Gastroesophageal sphincter (tissue), 4 donors: ENCODE measurements around the gene ZNF326. TPM values are rescaled to one million over a fixed set of nuclear protein-coding genes. Genes with fewer than 3 reads are reported as not detected.

ENCODE experiments used
- ATAC-seq: fragments of 150-250 bp; one replicate; pipeline ENCODE4 v1.9.1; 2016; ENCODE audit warnings: mild to moderate bottlenecking, moderate library complexity
- H3K27ac ChIP-seq, 4 donors: fragments of 200-600 bp; sonication (generic) in 3 of 4; 1 replicate in 3 of 4; 2 replicates in 1 of 4; pipeline ENCODE4 v1.5.1; 2016 to 2019
- H3K27me3 ChIP-seq: fragments of 200-600 bp; sonication (generic); one replicate; pipeline ENCODE4 v1.5.1; 2019
- H3K36me3 ChIP-seq, 2 donors: fragments of 200-600 bp; sonication (generic); one replicate each; pipeline ENCODE4 v1.5.1; 2019; ENCODE audit warnings: control low read depth in 1 of 2
- H3K4me1 ChIP-seq, 3 donors: fragments of 200-600 bp; sonication (generic); 1 replicate in 2 of 3; 2 replicates in 1 of 3; pipeline ENCODE4 v1.5.1; 2016 to 2019; ENCODE audit warnings: control low read depth in 2 of 3
- H3K4me3 ChIP-seq, 2 donors: fragments of 200-600 bp; sonication (generic); one replicate each; pipeline ENCODE4 v1.5.1; 2019; ENCODE audit warnings: mild to moderate bottlenecking in 1 of 2, moderate library complexity in 1 of 2
- H3K9me3 ChIP-seq, 3 donors: fragments of 200-600 bp; sonication (generic); one replicate each; pipeline ENCODE4 v1.5.1; 2017 to 2019; ENCODE audit warnings: control low read depth in 2 of 3
- EP300 ChIP-seq: sonication (generic); formaldehyde crosslinking; IDR thresholded peaks from one replicate; pipeline ENCODE4 v1.6.1; 2017; ENCODE audit warnings: antibody characterized with exemption, mild to moderate bottlenecking
- POLR2A ChIP-seq, 2 donors: fragments of 450-650 bp; IDR thresholded peaks; one replicate each; pipeline ENCODE4 v1.6.1; 2017; ENCODE audit warnings: antibody characterized with exemption in 2 of 2, mild to moderate bottlenecking in 2 of 2, moderate library complexity in 1 of 2
- POLR2AphosphoS5 ChIP-seq: sonication (generic); formaldehyde crosslinking; IDR thresholded peaks from one replicate; pipeline ENCODE4 v1.6.1; 2017; ENCODE audit warnings: antibody characterized with exemption
- WGBS, 2 donors: methylation state at CpG; one replicate each; pipeline ENCODE4 v1.1.5; 2018; ENCODE audit warnings: low coverage in 1 of 2; 5-methylcytosine and 5-hydroxymethylcytosine counted together
- total RNA-seq, 4 donors: library from RNA; depleted of rRNA; stranded (reverse); fragments of >200 nt; gene quantifications; one replicate each; pipeline ENCODE4 v1.1.0, GENCODE V29; 2016
- TF ChIP-seq, protein P1 (sequence below), 4 experiments: fragments of 200-600 bp in 2 of 4; fragments of 450-650 bp in 2 of 4; sonication (generic) in 1 of 4; IDR thresholded peaks; one replicate each; pipeline ENCODE4 v1.5.1; 2017 to 2019; ENCODE audit warnings: antibody characterized with exemption in 4 of 4, mild to moderate bottlenecking in 2 of 4, moderate library complexity in 2 of 4

ZNF326 gene
- total RNA-seq, 4 donors from 2014 or later, result 8.2 to 22.7 (median 14.1) TPM

DNA sequence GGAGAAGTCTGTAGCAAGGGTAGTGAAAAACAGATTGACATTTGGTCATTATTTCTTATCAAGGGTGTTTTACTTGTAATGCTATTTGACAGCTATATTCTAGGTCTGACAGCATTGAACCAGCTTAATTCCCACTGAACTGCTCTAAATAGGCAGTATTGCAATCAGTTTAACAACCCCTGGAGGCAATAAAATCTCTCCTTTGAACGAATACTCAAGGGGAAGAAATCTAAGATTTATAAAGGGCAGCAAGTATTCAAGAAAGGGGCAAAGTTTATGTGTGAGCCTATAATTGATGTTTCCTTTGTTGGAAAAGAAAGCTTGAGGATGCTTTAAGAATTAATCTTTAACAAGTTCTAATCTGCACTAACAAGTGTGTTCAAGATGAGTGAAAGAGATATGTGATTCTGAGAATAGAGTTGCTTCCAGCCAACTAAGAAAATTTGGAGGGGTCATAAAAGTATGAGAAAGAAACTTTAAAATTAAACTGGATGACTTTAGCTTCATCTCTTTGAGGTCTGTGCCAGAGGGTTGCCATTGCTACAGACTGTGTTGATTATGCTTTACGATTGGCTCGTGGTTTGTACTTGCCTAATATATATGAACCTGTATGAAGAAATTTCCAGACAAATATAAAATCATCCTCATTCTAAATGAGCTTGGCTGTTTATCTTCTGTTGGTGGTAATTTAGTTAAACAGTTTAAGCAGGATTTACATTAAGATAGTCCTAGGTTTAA is 72.5 kb downstream of the ZNF326 start:
- Histone ChIP-seq H3K27me3 (no peaks in the 10 kb centered on the region), H3K4me3 (no peak overlapping the region), H3K9me3 (no peaks in the 10 kb centered on the region), H3K36me3 (no peaks in the 10 kb centered on the region), H3K4me1 (no peaks in the 10 kb centered on the region), H3K27ac (no peak overlapping the region)
- ATAC-seq, result no peak
- TF ChIP-seq POLR2AphosphoS5, result no peak
- TF ChIP-seq EP300, result no peak
- TF ChIP-seq, protein P1, sequence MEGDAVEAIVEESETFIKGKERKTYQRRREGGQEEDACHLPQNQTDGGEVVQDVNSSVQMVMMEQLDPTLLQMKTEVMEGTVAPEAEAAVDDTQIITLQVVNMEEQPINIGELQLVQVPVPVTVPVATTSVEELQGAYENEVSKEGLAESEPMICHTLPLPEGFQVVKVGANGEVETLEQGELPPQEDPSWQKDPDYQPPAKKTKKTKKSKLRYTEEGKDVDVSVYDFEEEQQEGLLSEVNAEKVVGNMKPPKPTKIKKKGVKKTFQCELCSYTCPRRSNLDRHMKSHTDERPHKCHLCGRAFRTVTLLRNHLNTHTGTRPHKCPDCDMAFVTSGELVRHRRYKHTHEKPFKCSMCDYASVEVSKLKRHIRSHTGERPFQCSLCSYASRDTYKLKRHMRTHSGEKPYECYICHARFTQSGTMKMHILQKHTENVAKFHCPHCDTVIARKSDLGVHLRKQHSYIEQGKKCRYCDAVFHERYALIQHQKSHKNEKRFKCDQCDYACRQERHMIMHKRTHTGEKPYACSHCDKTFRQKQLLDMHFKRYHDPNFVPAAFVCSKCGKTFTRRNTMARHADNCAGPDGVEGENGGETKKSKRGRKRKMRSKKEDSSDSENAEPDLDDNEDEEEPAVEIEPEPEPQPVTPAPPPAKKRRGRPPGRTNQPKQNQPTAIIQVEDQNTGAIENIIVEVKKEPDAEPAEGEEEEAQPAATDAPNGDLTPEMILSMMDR (IDR thresholded peaks at IDR 0.05), result no peak
- TF ChIP-seq POLR2A (IDR thresholded peaks at IDR 0.05), result no peak
- 32 to 50% methylated on average over 3 of the region's 3 CpGs for WGBS, 2 donors

DNA sequence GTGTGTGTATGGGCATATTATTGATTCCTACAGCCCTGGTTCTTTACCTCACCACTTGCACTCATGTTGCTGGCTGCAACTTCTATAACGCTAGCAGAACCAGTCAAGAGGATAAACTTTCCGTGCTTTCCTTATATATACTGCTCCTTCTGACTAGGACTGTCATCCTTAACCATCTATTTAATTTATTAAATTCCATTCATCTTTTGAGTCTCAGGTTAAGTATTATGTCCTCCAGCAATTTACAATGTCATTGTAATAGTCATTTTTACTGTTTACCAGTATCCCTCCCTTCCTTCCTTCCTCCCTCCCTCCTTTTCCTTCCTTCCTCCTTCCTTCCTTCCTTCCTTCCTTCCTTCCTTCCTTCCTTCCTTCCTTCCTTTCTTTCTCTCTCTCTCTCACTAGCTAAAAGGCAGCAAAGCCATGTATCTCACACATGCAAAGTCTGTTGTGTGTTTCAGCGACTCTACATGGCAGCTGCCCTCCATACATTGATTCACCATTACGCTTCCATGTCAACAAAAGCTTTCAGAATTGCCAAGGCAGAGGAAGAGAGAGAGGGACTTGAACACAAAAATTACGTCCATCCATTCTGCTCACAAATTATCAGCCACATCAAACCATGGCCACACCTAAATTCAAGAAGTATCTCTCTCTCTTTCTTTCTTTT is 73.8 kb downstream of the ZNF326 start:
- 69 to 81% methylated on average over 5 of the region's 5 CpGs for WGBS, 2 donors
- Histone ChIP-seq H3K9me3 (no peaks in the 10 kb centered on the region), H3K4me3 (no peak overlapping the region), H3K27me3 (no peaks in the 10 kb centered on the region), H3K36me3 (no peaks in the 10 kb centered on the region), H3K27ac (no peak overlapping the region), H3K4me1 (no peaks in the 10 kb centered on the region)
- no peak for ATAC-seq
- no peak for TF ChIP-seq POLR2A (IDR thresholded peaks at IDR 0.05)
- TF ChIP-seq, protein P1 (IDR thresholded peaks at IDR 0.05), result no peak
- no peak for TF ChIP-seq EP300
- TF ChIP-seq POLR2AphosphoS5, result no peak

GRCh38 chr1:90074137-90074536 is 79.2 kb downstream of the ZNF326 start:
- TF ChIP-seq POLR2AphosphoS5 (no peak), POLR2A (IDR thresholded peaks at IDR 0.05) (no peak), EP300 (no peak)
- TF ChIP-seq, protein P1 (IDR thresholded peaks at IDR 0.05), result no peak
- Histone ChIP-seq H3K27ac (no peak overlapping the region), H3K9me3 (peaks cover 0 to 3% (median 0%) of the 10 kb centered on the region in 3 donors), H3K27me3 (no peaks in the 10 kb centered on the region), H3K4me3 (no peak overlapping the region), H3K4me1 (peaks cover 0 to 11% (median 2%) of the 10 kb centered on the region in 3 donors), H3K36me3 (no peaks in the 10 kb centered on the region)
- no peak for ATAC-seq
- 57 to 90% methylated on average over 2 to 5 of the region's 5 CpGs for WGBS, 2 donors

- WGBS, 2 donors, result 64 to 95% methylated on average over 4 of the region's 4 CpGs
- Histone ChIP-seq H3K36me3 (no peaks in the 10 kb centered on the region), H3K4me3 (no peak overlapping the region), H3K27ac (no peak overlapping the region), H3K9me3 (peaks cover 0 to 3% (median 0%) of the 10 kb centered on the region in 3 donors), H3K27me3 (no peaks in the 10 kb centered on the region), H3K4me1 (peaks cover 0 to 11% (median 2%) of the 10 kb centered on the region in 3 donors)
- TF ChIP-seq, protein P1 (IDR thresholded peaks at IDR 0.05), result no peak
- no peak for ATAC-seq
Measured at GRCh38 chr1:90074566-90074965, 79.7 kb downstream of the ZNF326 start.

- Histone ChIP-seq H3K36me3 (no peaks in the 10 kb centered on the region), H3K4me3 (no peak overlapping the region), H3K27me3 (no peaks in the 10 kb centered on the region), H3K9me3 (peaks cover 0 to 3% (median 0%) of the 10 kb centered on the region in 3 donors), H3K4me1 (peaks cover 0 to 11% (median 2%) of the 10 kb centered on the region in 3 donors), H3K27ac (no peak overlapping the region)
- WGBS, 2 donors, result 42 to 46% methylated on average over 1 of the region's 1 CpG
- no peak for ATAC-seq
- TF ChIP-seq, protein P1 (IDR thresholded peaks at IDR 0.05), result no peak
- TF ChIP-seq EP300 (no peak), POLR2AphosphoS5 (no peak), POLR2A (IDR thresholded peaks at IDR 0.05) (no peak)
Measured at GRCh38 chr1:90074970-90075391, 80.1 kb downstream of the ZNF326 start.
